Posterior vena cava (tissue), 2 donors: ENCODE measurements around the gene IDUA. TPM values are rescaled to one million over a fixed set of nuclear protein-coding genes. Genes with fewer than 3 reads are reported as not detected.

Source experiments
- DNase-seq: peaks from one replicate; pipeline ENCODE4 v3.0.0-alpha.2; 2020; ENCODE audit warnings: low spot score
- intact Hi-C, 2 donors: fragments of 100-400 bp; cut with DNase I; formaldehyde crosslinking; loops; one replicate each; pipeline versions ENCODE4 v1.14.1 to v1.14.2; 2022 to 2023
- total RNA-seq, 2 donors: library from RNA; stranded (reverse); fragmentation: NEBNext Ultra II Directional; extraction: Animal tissue kit (Norgen Biotek cat#: 25700); gene quantifications; one replicate each; pipeline ENCODE4 v1.2.1, GENCODE V29; 2021
- donor health status: DM: yes; HTN: yes; CAD: no.
- donor health status: DM: yes; HTN: yes; CAD: no.

The IDUA gene
- total RNA-seq, 2 donors from 2014 or later = 19.0 to 29.0 TPM

GRCh38 chr4:955161-955921 lies 31.5 kb upstream of the IDUA start:
- peak; percentile 74 for DNase-seq
- intact Hi-C loops = no loop called here

GRCh38 chr4:955931-956381 lies 30.9 kb upstream of the IDUA start:
- intact Hi-C loops = no loop called here

GRCh38 chr4:956531-957230 lies 30.2 kb upstream of the IDUA start:
- peak; percentile 65 for DNase-seq
- intact Hi-C loops = no loop called here

More at GRCh38 chr4:955931-956381, 30.9 kb upstream of the IDUA start:
- peak; percentile 24 for DNase-seq

GRCh38 chr4:957231-957580 lies 29.6 kb upstream of the IDUA start:
- intact Hi-C loops = no loop called here
- DNase-seq = peak; percentile 53

- DNase-seq = peak; percentile 63
- intact Hi-C loops = loop anchor here in 1 of 2 donors (1.0 kb wide), 1 partner anchor 24 kb away; no protein-coding TSS in a partner anchor
Observed at GRCh38 chr4:957581-958313, 29.1 kb upstream of the IDUA start.

GRCh38 chr4:958314-958665 lies 28.6 kb upstream of the IDUA start:
- intact Hi-C loops = loop anchor here in 1 of 2 donors (1.0 kb wide), 1 partner anchor 25 kb away; no protein-coding TSS in a partner anchor
- DNase-seq = peak; percentile 69

- peak; percentile 71 for DNase-seq
- intact Hi-C loops = loop anchor here in 1 of 2 donors (1.0 kb wide), 1 partner anchor 26 kb away; no protein-coding TSS in a partner anchor
Observed at GRCh38 chr4:958696-959337, 28.0 kb upstream of the IDUA start.

GRCh38 chr4:959338-960139 lies 27.3 kb upstream of the IDUA start:
- peak; percentile 66 for DNase-seq
- intact Hi-C loops = no loop called here

GRCh38 chr4:960140-960635 lies 26.7 kb upstream of the IDUA start:
- DNase-seq = peak; percentile 67

GRCh38 chr4:960636-961350 lies 26.1 kb upstream of the IDUA start:
- DNase-seq = no peak
- intact Hi-C loops = no loop called here

More at GRCh38 chr4:960140-960635, 26.7 kb upstream of the IDUA start:
- intact Hi-C loops = no loop called here

- intact Hi-C loops = no loop called here
- peak; percentile 83 for DNase-seq
Observed at GRCh38 chr4:961351-962230, 25.3 kb upstream of the IDUA start.

- intact Hi-C loops = no loop called here
- DNase-seq = no peak
Observed at GRCh38 chr4:962231-963208, 24.3 kb upstream of the IDUA start.

- intact Hi-C loops = no loop called here
- no peak for DNase-seq
Observed at GRCh38 chr4:963276-964225, 23.3 kb upstream of the IDUA start.

GRCh38 chr4:964346-965025 lies 22.4 kb upstream of the IDUA start:
- intact Hi-C loops = no loop called here

More at GRCh38 chr4:964346-965025, 22.4 kb upstream of the IDUA start:
- DNase-seq = no peak
